PC-9 (cell line): ENCODE measurements around the gene CNGA3.

Source experiments
- CTCF ChIP-seq: fragments of 200-600 bp; sonication (generic); conservative IDR thresholded peaks from 2 replicates; pipeline ENCODE4 v1.6.1; 2017; ENCODE audit warnings: mixed run types, antibody characterized with exemption, mild to moderate bottlenecking, moderate library complexity
- EZH2 ChIP-seq: fragments of 200-600 bp; sonication (generic); IDR thresholded peaks from 2 replicates; pipeline ENCODE4 v1.8.0; 2017; ENCODE audit warnings: antibody characterized with exemption, low read depth

- no peak for TF ChIP-seq CTCF
- no peak for TF ChIP-seq EZH2
Observed at GRCh38 chr2:98372579-98372978, 26.3 kb downstream of the CNGA3 start.
